Stimulated activated CD8-positive, alpha-beta memory T cell treated with anti-CD3 and anti-CD28 coated beads, Interleukin-7, amount 100 ng/mL, for 24 hours (primary cell): ENCODE data around the gene SRPK3.

Source experiments
- DNase-seq: peaks from one replicate; pipeline ENCODE4 v3.0.0-alpha.2; 2020; ENCODE audit warnings: low read depth

Gene SRPK3

GRCh38 chrX:153831429-153832150 lies 50.7 kb downstream of the SRPK3 start:
- DNase-seq: no peak

- no peak for DNase-seq
These were observed 51.9 kb downstream of the SRPK3 start for GRCh38 chrX:153832728-153833127.
